Hepatocyte (in vitro differentiated cells): Measurements from ENCODE around the gene ZBTB16. TPM values are rescaled to one million over a fixed set of nuclear protein-coding genes. Genes with fewer than 3 reads are reported as not detected.

Source experiments
- DNase-seq: peaks from one replicate; pipeline ENCODE4 v3.0.0-alpha.2; 2016; ENCODE audit warnings: low spot score
- H2AFZ ChIP-seq: fragments of 200-600 bp; sonication (generic); 2 replicates; pipeline ENCODE4 v1.6.0; 2016; ENCODE audit warnings: antibody characterized with exemption, mild to moderate bottlenecking
- H3K27ac ChIP-seq: fragments of 200-600 bp; sonication (generic); 2 replicates; pipeline ENCODE4 v1.5.1; 2016; ENCODE audit warnings: mild to moderate bottlenecking
- H3K27me3 ChIP-seq: fragments of 200-600 bp; sonication (generic); 2 replicates; pipeline ENCODE4 v1.6.1; 2016
- H3K36me3 ChIP-seq: fragments of 200-600 bp; sonication (generic); replicated peaks from 2 replicates; pipeline ENCODE4 v1.5.1; 2016; ENCODE audit warnings: low read depth; ENCODE audit not compliant: insufficient read depth
- H3K4me1 ChIP-seq: fragments of 200-600 bp; sonication (generic); 2 replicates; pipeline ENCODE4 v1.5.1; 2016; ENCODE audit warnings: mild to moderate bottlenecking, moderate library complexity; ENCODE audit not compliant: insufficient read depth
- H3K4me2 ChIP-seq: fragments of 200-600 bp; sonication (generic); 2 replicates; pipeline ENCODE4 v1.6.0; 2016
- H3K4me3 ChIP-seq: fragments of 200-600 bp; sonication (generic); 2 replicates; pipeline ENCODE4 v1.5.1; 2016; ENCODE audit warnings: mild to moderate bottlenecking
- H3K79me2 ChIP-seq: fragments of 200-600 bp; sonication (generic); 2 replicates; pipeline ENCODE4 v1.6.0; 2017; ENCODE audit warnings: mild to moderate bottlenecking
- H3K9me2 ChIP-seq: fragments of 200-600 bp; sonication (generic); replicated peaks from 2 replicates; pipeline ENCODE4 v1.6.0; 2017; ENCODE audit warnings: mild to moderate bottlenecking; ENCODE audit not compliant: insufficient read depth
- H3K9me3 ChIP-seq: fragments of 200-600 bp; sonication (generic); 2 replicates; pipeline ENCODE4 v1.5.1; 2016; ENCODE audit warnings: low read depth, mild to moderate bottlenecking
- H4K20me1 ChIP-seq: fragments of 200-600 bp; sonication (generic); 2 replicates; pipeline ENCODE4 v1.6.0; 2016; ENCODE audit warnings: mild to moderate bottlenecking; ENCODE audit not compliant: insufficient read depth, poor library complexity, severe bottlenecking
- CTCF ChIP-seq: fragments of 200-600 bp; sonication (generic); IDR thresholded peaks from 2 replicates; pipeline ENCODE4 v1.5.1; 2016; ENCODE audit warnings: antibody characterized with exemption, mild to moderate bottlenecking; ENCODE audit not compliant: poor library complexity
- EZH2 ChIP-seq: fragments of 200-600 bp; sonication (generic); IDR thresholded peaks from 2 replicates; pipeline ENCODE4 v1.6.1; 2016; ENCODE audit warnings: antibody characterized with exemption, mild to moderate bottlenecking, borderline replicate concordance
- EZH2phosphoT487 ChIP-seq: fragments of 200-600 bp; sonication (generic); IDR thresholded peaks from one replicate; pipeline ENCODE4 v1.6.1; 2018; ENCODE audit warnings: antibody characterized with exemption, mild to moderate bottlenecking, low read depth, moderate library complexity; ENCODE audit not compliant: unreplicated experiment, severe bottlenecking
- WGBS: methylation state at CpG from one replicate; pipeline ENCODE4 v1.1.6; 2016; ENCODE audit warnings: low lambda C conversion rate; ENCODE audit errors: missing lambda C conversion rate; 5-methylcytosine and 5-hydroxymethylcytosine counted together
- polyA plus RNA-seq: library from polyadenylated mRNA; unstranded; fragments of >200 nt; fragmentation: Nextera tagmentation; extraction: Ambion mirVana; gene quantifications from 2 replicates; pipeline ENCODE4 v1.2.1, GENCODE V29; 2016
- total RNA-seq: library from RNA; depleted of rRNA; stranded (reverse); fragments of >200 nt; gene quantifications from 2 replicates; pipeline ENCODE4 v1.2.3, GENCODE V29; 2014

ZBTB16 gene
- total and polyA plus RNA-seq, 2 experiments from 2014 or later, result 30.1 to 52.3 TPM

- H3K4me1 ChIP-seq, result peaks cover 33% of the 10 kb centered on the region
- no peaks in the 10 kb centered on the region for H3K36me3 ChIP-seq
- TF ChIP-seq EZH2phosphoT487, result no peak
- no peak for TF ChIP-seq EZH2
- TF ChIP-seq CTCF, result no peak
- H3K4me3 ChIP-seq, result no peak overlapping the region
- no peak for DNase-seq
- no peaks in the 10 kb centered on the region for H3K27me3 ChIP-seq
- H3K4me2 ChIP-seq, result no peak overlapping the region
- no peak overlapping the region for H3K27ac ChIP-seq
- H2AFZ ChIP-seq, result no peak overlapping the region
- no peaks in the 10 kb centered on the region for H4K20me1 ChIP-seq
- WGBS, result 90% methylated on average over 8 of the region's 8 CpGs
- H3K9me2 ChIP-seq, result no peaks in the 10 kb centered on the region
- H3K79me2 ChIP-seq, result peaks cover 87% of the 10 kb centered on the region
- H3K9me3 ChIP-seq, result no peaks in the 10 kb centered on the region
These were observed 70.2 kb downstream of the ZBTB16 start for GRCh38 chr11:114129699-114130098.

DNA sequence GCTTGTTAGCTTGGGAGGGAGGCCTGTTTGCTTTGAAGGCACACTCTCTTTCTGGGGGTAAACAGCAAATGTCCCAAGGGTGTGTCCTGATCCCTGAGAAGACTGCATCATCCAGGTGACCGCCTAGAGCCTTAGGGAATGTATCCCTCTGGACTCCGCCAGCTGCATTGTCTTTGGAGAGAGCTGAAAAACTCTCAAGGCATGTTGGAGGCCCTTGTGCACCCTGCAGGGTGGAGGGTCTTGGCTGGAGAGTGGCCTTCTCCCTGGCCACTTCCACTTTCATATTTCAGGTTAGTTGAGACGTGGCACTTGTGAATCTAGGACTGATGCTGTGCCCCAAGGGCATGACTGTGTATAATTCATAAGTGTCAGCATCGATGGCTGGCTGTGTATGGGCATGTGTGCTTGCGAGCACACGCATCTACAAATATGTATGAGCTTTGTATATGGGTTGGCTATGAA lies 70.6 kb downstream of the ZBTB16 start:
- no peak overlapping the region for H3K27ac ChIP-seq
- H2AFZ ChIP-seq, result no peak overlapping the region
- no peak overlapping the region for H3K4me3 ChIP-seq
- no peaks in the 10 kb centered on the region for H4K20me1 ChIP-seq
- 88% methylated on average over 6 of the region's 6 CpGs for WGBS
- H3K9me3 ChIP-seq, result no peaks in the 10 kb centered on the region
- H3K27me3 ChIP-seq, result no peaks in the 10 kb centered on the region
- H3K9me2 ChIP-seq, result no peaks in the 10 kb centered on the region
- no peak for DNase-seq
- TF ChIP-seq EZH2phosphoT487, result no peak
- no peak for TF ChIP-seq CTCF
- TF ChIP-seq EZH2, result no peak
- H3K4me2 ChIP-seq, result no peak overlapping the region
- H3K36me3 ChIP-seq, result no peaks in the 10 kb centered on the region
- H3K4me1 ChIP-seq, result peaks cover 35% of the 10 kb centered on the region
- peaks cover 84% of the 10 kb centered on the region for H3K79me2 ChIP-seq

GRCh38 chr11:114130629-114131277 lies 71.2 kb downstream of the ZBTB16 start:
- Histone ChIP-seq H3K9me2 (no peaks in the 10 kb centered on the region), H4K20me1 (no peaks in the 10 kb centered on the region), H3K27ac (no peak overlapping the region), H3K9me3 (no peaks in the 10 kb centered on the region), H3K4me1 (peaks cover 40% of the 10 kb centered on the region), H2AFZ (no peak overlapping the region), H3K27me3 (no peaks in the 10 kb centered on the region), H3K36me3 (no peaks in the 10 kb centered on the region), H3K4me2 (no peak overlapping the region), H3K79me2 (peaks cover 78% of the 10 kb centered on the region), H3K4me3 (no peak overlapping the region)
- DNase-seq, result no peak
- WGBS, result 80% methylated on average over 7 of the region's 7 CpGs
- TF ChIP-seq CTCF, result no peak
- no peak for TF ChIP-seq EZH2phosphoT487
- TF ChIP-seq EZH2, result no peak
